HG02678 (cell line): ENCODE measurements around the gene CDO1.

Source experiments
- ATAC-seq: cut with Tn5 transposase; IDR thresholded peaks from one replicate; pipeline ENCODE4 v1.9.1; 2021; ENCODE audit warnings: mild to moderate bottlenecking, moderate library complexity; ENCODE audit not compliant: unreplicated experiment

CDO1 gene

DNA sequence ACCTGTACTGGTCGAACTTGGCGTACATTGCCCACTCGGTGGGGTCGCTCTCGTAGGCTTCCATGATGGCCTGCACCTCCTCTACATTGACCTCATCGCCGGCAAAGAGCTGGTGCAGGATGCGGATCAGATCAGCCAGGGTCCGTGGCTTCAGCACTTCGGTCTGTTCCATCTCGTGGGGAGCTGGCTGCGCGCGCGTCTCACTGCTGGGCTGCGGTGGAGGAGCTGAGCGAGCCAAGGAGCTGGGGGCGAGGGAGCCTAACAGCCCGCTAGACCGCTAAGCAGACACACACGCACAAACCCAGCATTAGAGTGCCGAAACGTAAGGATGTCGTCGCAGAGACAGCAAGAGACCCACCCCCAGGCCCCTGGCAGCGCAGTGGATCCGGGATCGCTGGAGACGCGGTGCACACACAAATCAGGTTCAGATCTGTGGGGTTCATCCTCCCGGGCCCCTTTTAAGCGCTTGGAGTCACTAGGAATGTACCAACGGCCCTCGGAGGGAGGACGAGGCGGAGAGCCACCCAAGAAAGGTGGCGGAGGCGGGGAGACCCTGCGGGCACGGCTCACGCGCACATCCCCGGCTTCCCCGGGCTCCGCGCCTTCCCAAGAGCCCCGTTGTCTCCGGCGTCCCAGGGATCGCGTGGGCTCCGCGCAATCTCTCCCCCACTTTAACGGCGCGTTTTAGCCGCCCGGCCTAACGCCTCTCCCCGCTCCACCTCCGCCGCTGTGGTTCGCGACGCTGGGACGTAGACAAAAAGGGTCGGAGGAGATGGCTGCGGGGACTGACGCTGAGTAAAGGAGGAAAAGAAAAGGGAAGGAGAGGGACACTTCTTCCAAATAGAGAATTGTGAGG lies at the start of gene CDO1:
Gene CDO1, minus strand, starts transcription at position 434 of the 856 bp plus-strand sequence. Its CDS starts 262 bp downstream, at position 172.
- ATAC-seq, result peak; percentile 46

DNA sequence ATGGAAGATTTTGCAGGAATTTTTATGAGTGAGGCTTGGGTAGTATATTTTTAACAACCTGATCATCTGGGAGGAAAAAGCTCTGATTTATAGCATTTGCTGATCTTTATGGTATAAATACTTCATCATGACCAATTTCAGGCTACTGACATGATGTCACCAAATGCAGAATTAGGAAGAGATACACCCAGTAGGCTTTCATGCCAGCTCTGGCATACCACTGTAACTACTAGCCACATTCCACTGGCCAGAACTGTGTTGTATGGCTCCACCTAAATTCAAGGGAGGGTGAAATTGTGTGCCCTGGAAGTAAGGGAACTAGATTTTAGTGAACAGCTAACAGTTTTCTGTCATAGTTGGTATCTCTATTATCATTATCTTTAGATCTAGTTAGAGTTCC lies 42.9 kb upstream of the CDO1 start:
- ATAC-seq, result no peak

DNA sequence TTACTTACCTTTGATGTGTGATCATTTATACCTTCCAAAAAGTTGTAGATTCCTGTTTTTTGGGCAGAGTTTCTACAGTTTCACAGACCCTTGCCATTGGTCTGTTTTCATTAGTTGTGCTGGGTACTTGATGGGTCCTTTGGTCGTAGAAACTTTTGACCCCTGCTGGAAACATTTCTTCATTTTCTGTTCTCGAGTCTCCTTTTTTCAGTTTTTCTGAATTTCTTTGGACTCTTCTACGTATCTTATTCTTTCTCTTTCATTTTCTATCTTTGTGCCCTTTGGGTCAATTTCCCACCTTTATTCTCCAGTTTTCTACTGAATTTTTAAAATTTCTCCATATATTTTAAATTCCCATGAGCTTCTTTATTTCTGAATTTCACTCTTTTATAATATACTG lies 41.9 kb upstream of the CDO1 start:
- ATAC-seq, result peak; percentile 45

DNA sequence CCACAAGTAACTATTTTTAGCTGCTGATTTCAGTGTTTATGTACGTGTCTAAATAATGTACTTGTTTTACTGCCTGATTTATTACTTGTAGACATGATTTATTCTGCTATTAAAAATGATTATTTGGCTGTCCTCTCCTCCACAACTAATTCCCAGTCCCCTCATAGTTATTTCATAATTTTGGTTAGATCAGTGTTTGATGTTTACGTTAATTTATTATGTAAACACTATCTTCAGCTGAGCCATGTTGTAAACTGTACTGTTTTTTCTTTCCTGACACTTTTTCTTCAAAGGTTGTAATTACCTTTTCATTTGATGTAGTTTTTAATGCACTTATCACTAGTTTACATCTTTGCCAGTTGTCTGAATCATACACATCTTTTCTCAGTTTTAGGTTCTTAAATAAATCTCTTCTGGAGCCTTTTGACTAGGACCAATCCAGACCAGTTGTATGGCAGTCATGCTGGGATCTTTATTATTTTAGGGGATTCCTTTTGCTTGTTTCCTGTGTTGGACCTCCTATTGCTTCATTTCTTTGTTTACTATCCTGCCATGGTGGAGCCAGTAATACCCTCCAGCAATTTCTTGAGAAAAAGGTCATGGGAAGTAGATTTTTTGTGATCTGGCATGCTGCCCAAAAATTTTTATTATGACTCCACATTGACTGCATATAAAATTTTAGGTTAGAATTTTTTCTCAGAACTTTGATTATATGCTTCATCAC lies 41.3 kb upstream of the CDO1 start:
- ATAC-seq, result peak; percentile 19

DNA sequence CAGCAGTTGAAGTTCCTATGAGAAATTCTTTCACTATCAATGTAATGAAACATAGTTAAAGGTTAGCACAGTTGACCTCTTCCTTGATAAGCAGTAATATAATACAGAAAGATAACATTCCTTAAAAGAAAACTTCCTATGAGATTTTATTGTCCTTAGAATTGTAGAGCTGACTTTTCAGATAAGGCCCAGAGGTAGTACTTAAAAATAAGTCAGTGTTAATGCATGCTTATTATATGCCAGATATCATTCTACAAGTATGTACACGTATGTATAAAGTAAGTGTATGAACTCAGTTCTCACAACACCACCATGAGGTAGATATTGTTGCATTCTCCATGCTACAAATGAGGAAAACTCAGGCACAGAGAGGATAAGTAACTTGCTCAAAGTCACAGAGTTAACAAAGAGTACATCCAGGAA lies 40.6 kb upstream of the CDO1 start:
- ATAC-seq, result no peak

DNA sequence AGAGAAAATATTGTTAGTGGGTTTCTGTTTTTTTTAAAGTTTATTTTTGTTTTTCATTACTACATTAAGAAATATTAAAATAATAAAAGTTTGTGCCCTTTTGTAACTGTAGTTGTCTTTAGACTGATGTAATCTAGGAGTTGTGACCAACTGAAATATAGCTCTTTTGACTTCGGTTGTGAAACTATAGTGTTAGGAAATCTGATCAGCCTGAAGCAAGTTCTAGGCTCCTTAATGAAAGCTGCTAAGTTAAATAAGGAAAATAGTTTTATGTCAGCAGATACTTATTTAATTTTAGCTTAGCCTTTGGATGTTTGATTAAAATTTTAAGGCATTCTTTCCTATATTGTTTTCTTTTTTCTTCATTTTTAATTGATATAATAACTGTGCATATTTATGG lies 39.5 kb upstream of the CDO1 start:
- no peak for ATAC-seq

DNA sequence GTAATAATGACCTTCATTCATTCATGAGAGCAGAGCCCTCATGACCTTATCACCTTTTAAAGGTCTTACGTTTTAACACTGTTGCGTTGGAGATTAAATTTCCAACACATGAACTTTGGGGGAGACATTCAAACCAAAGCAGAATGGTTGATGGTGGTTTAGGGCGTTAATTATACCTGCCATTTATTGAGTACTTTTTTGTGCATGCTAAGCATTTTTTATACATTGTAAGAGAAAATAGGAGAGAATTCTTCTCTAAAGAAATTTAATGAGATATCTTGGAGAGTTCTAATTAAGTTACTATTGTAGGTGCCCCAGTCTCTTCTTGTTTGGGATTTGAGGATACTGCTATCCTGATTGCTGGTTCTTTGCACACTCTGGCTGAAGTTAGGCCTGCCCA lies 37.7 kb upstream of the CDO1 start:
- no peak for ATAC-seq

DNA sequence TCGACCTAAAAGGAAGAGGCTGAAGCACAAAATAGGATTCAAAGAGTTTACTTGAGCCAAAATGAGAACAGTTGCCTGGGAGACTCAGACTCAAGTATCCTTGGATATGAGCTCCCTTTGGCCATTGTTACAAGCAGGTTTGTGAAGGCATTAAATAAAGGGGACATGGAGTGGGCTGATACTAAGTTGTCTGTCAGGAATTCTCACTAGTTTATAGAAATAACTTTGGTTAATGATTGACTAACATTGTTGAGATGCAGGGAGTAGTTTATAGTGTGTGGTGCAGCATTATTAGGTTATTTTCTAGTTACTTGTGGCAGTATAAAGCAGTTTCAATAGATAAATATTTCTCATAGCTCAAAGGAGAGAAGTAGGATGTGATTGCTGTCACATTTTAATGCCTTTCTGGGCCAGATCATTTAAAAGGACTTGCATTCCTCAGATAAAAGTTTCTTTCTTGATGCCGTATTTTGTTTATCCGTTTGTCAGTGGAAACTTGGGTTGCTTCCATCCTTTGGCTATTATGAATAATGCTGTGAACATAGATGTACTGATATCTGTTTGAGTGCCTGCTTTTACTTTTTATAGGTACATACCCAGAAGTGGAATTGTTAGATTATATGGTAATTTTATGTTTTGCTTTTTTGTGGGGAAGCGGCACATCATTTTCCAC lies 34.4 kb upstream of the CDO1 start:
- ATAC-seq, result no peak

DNA sequence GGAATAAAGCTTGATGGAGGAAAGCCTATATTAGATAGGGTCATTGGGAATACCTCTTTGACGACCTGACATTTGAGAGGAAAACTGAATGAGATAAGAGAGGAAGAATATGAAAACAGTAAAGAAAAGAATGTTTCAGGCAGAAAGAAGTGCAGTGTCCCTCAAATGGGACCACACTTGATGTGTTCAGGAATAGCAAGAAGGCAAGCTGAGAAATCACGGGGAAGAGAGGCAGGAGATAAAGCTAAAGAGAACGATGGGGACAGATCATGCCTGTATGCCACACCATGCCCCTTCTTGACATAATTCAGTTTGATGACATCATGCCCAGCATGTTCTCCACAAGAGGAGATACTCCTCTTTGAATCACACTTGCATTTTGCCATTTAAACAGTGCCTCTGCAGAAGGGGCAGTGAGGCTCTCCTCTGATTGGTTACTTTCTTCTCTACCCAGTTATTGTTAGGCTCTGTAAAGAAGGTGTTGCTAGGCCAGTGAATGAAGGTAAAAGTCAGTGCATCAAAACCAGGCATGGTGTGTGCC lies 32.9 kb upstream of the CDO1 start:
- ATAC-seq, result no peak

DNA sequence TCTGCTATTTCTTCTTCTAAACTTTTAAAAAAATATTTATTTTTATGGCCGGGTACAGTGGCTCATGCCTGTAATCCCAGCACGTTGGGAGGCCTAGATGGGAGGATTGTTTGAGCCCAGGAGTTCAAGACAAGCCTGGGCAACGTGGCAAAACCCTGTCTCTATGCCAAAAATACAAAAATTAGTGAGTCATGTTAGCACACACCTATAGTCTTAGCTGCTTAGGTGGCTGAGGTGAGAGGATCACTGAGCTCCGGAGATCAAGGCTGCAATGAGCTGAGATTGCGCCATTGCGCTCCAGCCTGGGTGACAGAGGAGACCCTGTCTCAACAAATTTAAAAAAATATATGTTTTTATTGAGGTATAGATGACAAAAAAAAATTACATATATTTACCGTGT lies 30.8 kb upstream of the CDO1 start:
- no peak for ATAC-seq

DNA sequence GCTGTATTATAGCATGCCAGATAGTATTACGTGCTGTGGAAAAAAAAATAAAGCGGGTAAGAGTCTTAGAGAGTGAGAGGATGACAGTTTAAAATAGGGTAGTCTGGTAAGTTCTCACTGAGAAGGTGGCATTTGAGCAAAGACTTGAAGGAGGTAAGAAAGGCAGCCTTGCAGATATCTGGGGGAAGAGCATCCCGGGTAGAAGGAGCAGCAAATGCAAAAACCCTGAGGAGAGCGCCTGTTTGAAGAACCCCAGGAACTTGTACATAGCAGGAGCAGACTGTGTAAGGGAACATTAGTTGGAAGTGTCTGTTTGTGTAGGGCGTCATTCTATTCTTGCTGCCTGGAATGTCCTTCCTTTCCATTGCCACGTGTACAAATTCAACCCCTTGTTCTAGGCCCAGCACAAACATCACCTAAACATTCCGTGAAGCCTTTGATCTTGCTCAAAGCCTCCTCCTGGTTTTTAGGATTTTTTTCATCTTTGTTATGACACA lies 27.9 kb upstream of the CDO1 start:
- no peak for ATAC-seq

DNA sequence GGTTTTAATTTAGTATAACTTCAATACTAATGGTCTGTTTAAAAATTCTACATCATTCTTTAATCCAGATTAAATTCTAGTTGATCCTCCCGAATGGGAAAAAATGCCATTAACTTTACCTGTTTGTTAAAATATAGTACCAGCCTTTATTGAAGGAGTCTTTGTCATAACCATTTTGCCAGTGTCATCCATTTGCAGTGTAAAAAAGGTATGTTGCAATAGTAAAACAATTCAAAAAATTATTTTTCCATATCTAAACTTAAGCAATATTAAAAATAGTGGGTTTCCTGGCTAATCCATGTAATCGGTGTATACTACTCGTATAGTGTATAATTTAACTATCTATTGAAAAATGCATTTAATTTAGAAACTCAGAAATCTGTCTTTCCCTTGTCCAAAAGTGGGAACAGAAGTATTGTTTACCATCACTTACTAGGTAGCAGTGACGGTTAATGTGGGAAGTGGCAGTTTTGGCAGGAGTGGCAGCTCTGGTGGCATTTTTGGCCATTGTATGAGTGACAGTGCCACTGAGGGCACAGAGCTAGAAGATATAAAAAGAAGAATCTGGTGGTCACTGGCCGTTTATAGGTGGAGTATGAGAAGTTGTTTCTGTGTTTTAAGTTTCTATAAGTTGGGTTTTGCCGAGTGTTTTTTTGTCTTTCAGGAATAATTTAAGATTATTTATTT lies 27.1 kb upstream of the CDO1 start:
- no peak for ATAC-seq

DNA sequence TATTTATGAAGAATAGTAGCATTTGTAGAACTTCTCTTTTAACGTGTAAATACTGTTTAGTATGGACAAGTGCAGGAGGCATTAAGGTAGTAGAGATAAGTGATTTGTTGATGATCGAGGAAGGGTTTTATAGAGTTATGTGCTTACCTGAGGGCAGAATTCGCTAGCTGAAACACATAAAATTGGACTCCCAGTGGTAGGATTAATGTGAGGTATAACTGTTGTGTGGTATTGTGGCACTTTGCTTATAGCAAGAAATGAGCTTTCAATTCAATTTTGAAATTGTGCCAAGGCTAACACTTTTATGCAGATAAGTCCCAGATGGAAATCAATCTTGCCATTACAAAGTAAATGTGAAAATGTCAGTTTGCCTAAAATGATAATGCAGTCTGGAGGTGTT lies 26.5 kb upstream of the CDO1 start:
- no peak for ATAC-seq

DNA sequence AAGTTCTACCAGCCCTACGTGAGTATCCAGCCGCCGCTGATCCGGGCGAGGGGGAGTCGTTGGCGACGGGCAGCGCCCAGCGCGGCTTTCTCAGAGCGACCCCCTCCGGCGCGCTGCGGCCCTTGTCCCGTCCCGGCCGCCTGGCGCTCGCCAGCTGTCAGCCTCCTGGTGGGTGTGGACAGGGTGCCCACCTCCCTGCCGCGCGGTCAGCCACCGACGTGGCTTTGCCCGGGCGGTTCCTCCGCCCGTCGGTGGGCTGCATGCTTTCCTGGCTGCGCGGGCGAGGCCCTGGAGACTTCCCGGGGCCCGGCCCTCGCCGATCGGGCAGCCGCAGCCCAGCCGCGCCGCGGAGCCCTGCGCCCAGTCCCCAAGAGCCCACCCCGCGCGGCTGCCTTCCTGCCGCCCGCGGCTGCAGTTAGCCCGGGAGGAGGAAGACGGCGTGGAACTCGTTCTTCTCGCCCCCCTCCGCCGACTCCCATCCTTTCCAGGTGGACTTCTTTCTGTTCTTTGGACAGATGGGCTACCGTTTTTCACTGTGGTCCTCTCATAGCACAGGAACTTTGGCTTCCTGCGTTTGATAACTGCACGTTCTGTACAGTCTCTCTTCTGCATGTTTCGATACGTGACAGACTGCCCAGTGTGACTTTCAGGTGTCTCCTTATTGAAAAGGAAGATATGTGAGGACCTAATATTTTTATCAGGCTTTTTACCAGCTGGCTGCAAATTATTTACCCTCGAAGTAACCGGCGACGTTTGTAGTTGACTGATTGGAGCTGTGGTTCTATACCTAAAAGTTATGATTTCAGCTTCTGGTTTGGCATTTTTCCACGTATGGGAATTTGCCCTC lies 25.9 kb upstream of the CDO1 start:
- ATAC-seq, result peak; percentile 32

DNA sequence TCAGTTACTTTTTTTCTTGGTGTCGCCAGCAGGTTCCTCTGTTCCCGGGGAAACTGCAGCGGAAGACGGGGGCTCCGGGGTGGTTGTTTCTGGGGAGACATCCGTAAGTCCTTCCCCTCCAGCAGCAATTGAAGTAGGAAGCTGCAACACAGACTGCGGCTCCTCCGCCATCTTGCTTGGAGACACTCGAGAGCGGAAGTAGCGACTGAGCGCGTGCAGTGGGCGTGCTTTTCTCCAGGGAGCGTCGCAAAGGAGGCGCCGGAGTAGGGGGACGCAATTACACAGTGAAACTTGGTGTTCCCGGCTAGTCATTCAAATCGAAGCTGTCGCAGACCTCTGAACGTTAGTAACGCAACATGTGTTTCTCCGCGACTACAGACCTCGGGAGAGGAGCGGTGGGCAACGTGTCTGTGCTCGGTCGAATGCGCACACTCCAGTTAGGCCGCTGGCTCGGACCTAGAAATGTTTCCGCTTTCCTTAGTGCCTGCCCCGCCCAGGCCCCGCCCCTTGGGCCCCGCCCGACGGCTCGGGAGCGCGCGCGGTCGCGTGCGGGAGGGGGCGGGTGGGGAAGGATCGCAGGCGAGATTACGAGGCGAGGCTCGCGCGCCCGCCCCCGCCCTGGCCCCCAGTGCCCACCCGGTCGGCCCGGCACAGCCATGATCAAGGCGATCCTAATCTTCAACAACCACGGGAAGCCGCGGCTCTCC lies 25.1 kb upstream of the CDO1 start, which contains the start of the genes AP3S1 and ATG12:
Gene AP3S1, plus strand, starts transcription at position 554 of the 707 bp plus-strand sequence. Its CDS starts 103 bp downstream, at position 657.
Gene ATG12, minus strand, starts transcription at position 184 of the 707 bp plus-strand sequence. Its CDS starts 13 bp downstream, at position 171.
- peak; percentile 80 for ATAC-seq

DNA sequence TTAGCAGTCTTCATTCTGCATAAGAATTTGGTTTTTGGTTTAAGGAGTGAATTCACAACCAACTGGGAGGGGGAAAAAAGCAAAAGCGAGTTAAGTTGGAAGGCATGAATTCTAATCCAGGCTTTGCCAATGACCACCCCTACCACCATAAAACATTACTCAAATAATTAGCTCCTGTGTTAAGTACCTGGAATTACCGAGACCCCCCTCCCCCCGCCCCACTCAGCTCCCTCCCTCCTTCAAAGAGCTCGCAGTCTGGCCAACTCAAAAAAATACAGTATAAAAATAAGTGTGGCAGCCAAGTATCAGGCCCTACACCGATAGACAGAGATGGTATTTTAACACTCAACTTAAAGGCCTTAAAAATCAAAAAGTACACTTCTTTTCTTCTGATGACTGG lies 24.4 kb upstream of the CDO1 start:
- no peak for ATAC-seq

DNA sequence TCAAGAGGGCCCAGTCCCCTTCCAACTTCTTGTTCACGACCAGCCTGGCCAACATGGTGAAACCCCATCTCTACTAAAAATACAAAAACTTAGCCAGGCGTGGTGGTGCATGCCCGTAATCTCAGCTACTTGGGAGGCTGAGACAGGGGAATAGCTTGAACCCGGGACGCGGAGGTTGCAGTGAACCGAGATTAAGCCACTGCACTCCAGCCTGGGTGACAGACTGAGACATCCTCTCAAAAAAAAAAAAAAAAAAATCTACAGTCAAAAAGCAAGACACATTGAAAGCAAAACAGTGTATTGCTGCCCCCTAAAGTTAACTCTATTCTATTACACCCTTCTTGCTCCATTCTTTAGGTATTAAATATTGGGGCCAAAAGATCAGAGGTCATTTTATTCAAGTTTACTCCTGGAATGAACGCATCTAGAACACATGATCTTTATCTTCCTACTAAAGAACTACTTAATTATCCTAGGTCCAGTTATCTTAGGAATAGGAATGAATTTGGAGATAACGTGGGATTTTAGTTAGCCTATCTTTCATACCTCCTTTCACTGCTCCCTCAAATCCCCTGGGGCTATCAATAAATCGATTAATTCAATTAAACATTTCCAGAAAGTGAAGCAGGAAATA lies 22.5 kb upstream of the CDO1 start:
- ATAC-seq, result peak; percentile 17

DNA sequence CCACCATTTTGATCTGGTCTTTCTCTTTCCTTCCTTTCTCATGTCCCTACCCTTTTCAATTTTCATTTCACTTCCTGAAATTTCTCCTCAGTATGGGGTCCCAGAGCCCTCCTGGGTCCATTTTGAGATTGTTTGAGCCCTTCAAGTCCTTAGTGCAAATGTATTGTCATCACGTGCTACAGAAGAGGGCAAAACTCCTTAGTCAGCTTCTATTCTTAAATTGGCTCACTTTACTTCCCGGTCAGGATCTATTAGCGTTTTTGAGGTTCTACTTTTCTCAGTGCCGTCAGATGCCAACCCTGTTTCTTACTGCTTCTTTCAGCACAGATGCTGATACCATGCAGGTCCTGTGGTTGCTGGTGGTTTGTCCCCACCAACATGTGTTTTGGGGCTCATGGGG lies 19.0 kb upstream of the CDO1 start:
- ATAC-seq, result no peak
